Stimulated activated naive CD8-positive, alpha-beta T cell treated with anti-CD3 and anti-CD28 coated beads, Interleukin-15, Interleukin-2, amounts not matched to agents 100 ng/mL and 50 ng/mL, for 24 hours (primary cell): ENCODE data around the gene H2AZ1.

Experiments used
- H3K27ac Mint-ChIP-seq: one replicate; pipeline ENCODE4 v1.8.0; 2021; ENCODE audit warnings: mild to moderate bottlenecking, mixed read lengths
- H3K27me3 Mint-ChIP-seq: one replicate; pipeline ENCODE4 v1.8.0; 2021; ENCODE audit warnings: mixed read lengths
- H3K36me3 Mint-ChIP-seq: one replicate; pipeline ENCODE4 v1.8.0; 2021; ENCODE audit warnings: low read depth, mixed read lengths
- H3K4me1 Mint-ChIP-seq: one replicate; pipeline ENCODE4 v1.8.0; 2021; ENCODE audit warnings: low read depth, mixed read lengths
- H3K4me3 Mint-ChIP-seq: one replicate; pipeline ENCODE4 v1.8.0; 2021; ENCODE audit warnings: mild to moderate bottlenecking, mixed read lengths
- H3K9me3 Mint-ChIP-seq: one replicate; pipeline ENCODE4 v1.8.0; 2021; ENCODE audit warnings: mixed read lengths

Gene H2AZ1

GRCh38 chr4:99915449-99915848, 34.6 kb downstream of the H2AZ1 start:
- H3K4me3 Mint-ChIP-seq: no peak overlapping the region
- peaks cover 4% of the 10 kb centered on the region for H3K4me1 Mint-ChIP-seq
- H3K36me3 Mint-ChIP-seq: peaks cover 65% of the 10 kb centered on the region
- no peak overlapping the region for H3K27ac Mint-ChIP-seq
- H3K27me3 Mint-ChIP-seq: no peaks in the 10 kb centered on the region
- peaks cover 8% of the 10 kb centered on the region for H3K9me3 Mint-ChIP-seq
